Heart right ventricle (tissue), 16 donors: Measurements from ENCODE around the gene LMBR1. TPM values are rescaled to one million over a fixed set of nuclear protein-coding genes. Genes with fewer than 3 reads are reported as not detected.
"Not testable (repeated sequence)": the region's sequence is repeated elsewhere in the genome, so short reads cannot be mapped to it uniquely, and the experiment has no call there.

Source experiments
- ATAC-seq, 8 donors: fragments of 200-7000 bp; cut with Tn5 transposase; one replicate each; pipeline ENCODE4 v1.9.1; 2020; ENCODE audit warnings: mild to moderate bottlenecking in 8 of 8, moderate library complexity in 8 of 8, moderate number of reproducible peaks in 1 of 8
- DNase-seq, 2 donors: peaks; one replicate each; pipeline ENCODE4 v3.0.0-alpha.2; 2020
- H3K27ac ChIP-seq, 10 donors: fragments of 200-600 bp; sonication (generic) in 2 of 10; one replicate each; pipeline versions ENCODE4 v1.5.0 to v1.8.0; 2020 to 2022; ENCODE audit warnings: mild to moderate bottlenecking in 3 of 10
- H3K27me3 ChIP-seq, 7 donors: fragments of 200-600 bp; one replicate each; pipeline ENCODE4 v1.8.0; 2021 to 2022; ENCODE audit warnings: mild to moderate bottlenecking in 2 of 7
- H3K36me3 ChIP-seq, 9 donors: fragments of 200-600 bp; sonication (generic) in 1 of 9; one replicate each; pipeline versions ENCODE4 v1.5.0 to v1.8.0; 2020 to 2022; ENCODE audit warnings: mild to moderate bottlenecking in 2 of 9
- H3K4me1 ChIP-seq, 9 donors: fragments of 200-600 bp; sonication (generic) in 1 of 9; one replicate each; pipeline versions ENCODE4 v1.5.0 to v1.8.0; 2020 to 2022; ENCODE audit warnings: mild to moderate bottlenecking in 4 of 9
- H3K4me3 ChIP-seq, 10 donors: fragments of 200-600 bp; sonication (generic) in 2 of 10; one replicate each; pipeline versions ENCODE4 v1.5.0 to v1.8.0; 2020 to 2022; ENCODE audit warnings: mild to moderate bottlenecking in 7 of 10, moderate library complexity in 2 of 10
- H3K9me3 ChIP-seq, 11 donors: fragments of 200-600 bp in 10 of 11; sonication (generic) in 2 of 11; one replicate each; pipeline versions ENCODE4 v1.5.0 to v1.8.0; 2013 to 2022; ENCODE audit warnings: mild to moderate bottlenecking in 2 of 11, control low read depth in 1 of 11, moderate library complexity in 1 of 11
- CTCF ChIP-seq, 9 donors: fragments of 200-600 bp; sonication (generic) in 2 of 9; IDR thresholded peaks; one replicate each; pipeline versions ENCODE4 v1.5.0 to v1.8.0; 2021 to 2022; ENCODE audit warnings: antibody characterized with exemption in 9 of 9, mild to moderate bottlenecking in 5 of 9, moderate library complexity in 1 of 9
- WGBS, 2 donors: extraction: QIAGEN DNeasy Blood & Tissue Kit; methylation state at CpG; one replicate each; pipeline ENCODE4 v1.1.7; 2013; ENCODE audit warnings: inconsistent platforms in 1 of 2; 5-methylcytosine and 5-hydroxymethylcytosine counted together
- intact Hi-C, 10 donors: fragments of 100-400 bp; cut with DNase I; formaldehyde crosslinking; loops; one replicate each; pipeline versions ENCODE4 v1.11.1 to v1.14.2; 2022
- polyA plus RNA-seq, 2 donors: library from polyadenylated mRNA; stranded (reverse); fragments of 200-250 nt; gene quantifications; one replicate each; pipeline ENCODE4 v1.2.3, GENCODE V29; 2013
- total RNA-seq, 10 donors: library from RNA; stranded (reverse); fragmentation: NEBNext Ultra II Directional in 3 of 10; extraction: Animal tissue kit (Norgen Biotek cat#: 25700) in 3 of 10; gene quantifications; one replicate each; pipeline versions ENCODE4 v1.2.1 to v1.2.4, GENCODE V29; 2021 to 2023
- donor health status: Arrhythmogenic right ventricular cardiomyopathy.
- donor health status: ischemic (EF 13 %, LVEDD 7.1; RV severe dilation, severe dysfunction).
- donor health status: healthy with polysubstance abuse.
- donor health status: DM: no; HTN: yes; CAD: no.
- donor health status: DM: no; HTN: no; CAD: no.
- donor health status: ischemic (EF 25% LVEDD 6.9; RV normal size, moderate dysfunction).
- donor health status: ischemic (EF 25% LVEDD 5.7; RV mildly dilated, moderate dysfunction).
- donor health status: healthy.
- donor health status: DM: yes; HTN: yes; CAD: no.
- donor health status: Ischemic cardiomyopathy.
- donor health status: ischemic (EF 35%, LVEDD 5.7; RV mildly dilated, moderate dysfunction).
- donor health status: nonischemic (EF 11% LVEDD 7.7; RV severe dilation, severe dysfunction).
- donor health status: DM: yes; HTN: yes; CAD: no.
- donor health status: PGD.
- donor health status: ischemic (EF 29% LVEDD 5.4; RV normal size, mild dysfunction).
- donor health status: nonischemic (EF 23%, LVEDD 6.1; RV moderate dilation, normal function).

The LMBR1 gene
- total and polyA plus RNA-seq, 12 donors: 9.0 to 45.5 (median 37.5) TPM

- Histone ChIP-seq H3K36me3 (no peaks in the 10 kb centered on the region), H3K4me3 (no peak overlapping the region), H3K27me3 (peaks cover 6 to 48% (median 37%) of the 10 kb centered on the region in 7 donors), H3K9me3 (no peaks in the 10 kb centered on the region), H3K4me1 (no peaks in the 10 kb centered on the region), H3K27ac (no peak overlapping the region)
- TF ChIP-seq CTCF (IDR thresholded peaks at IDR 0.05): no peak
- intact Hi-C loops: loop anchor here in 1 of 10 donors (10.0 kb wide), 1 partner anchor 46 kb away; the partner anchor contains the start of gene LMBR1
- WGBS, 2 donors: 97 to 98% methylated on average over 57 of the region's 57 CpGs
- ATAC-seq (no peak), DNase-seq (no peak)
These were observed 47.6 kb upstream of the LMBR1 start for GRCh38 chr7:156940421-156941122.

- ATAC-seq, DNase-seq, H3K4me1 ChIP-seq, H3K36me3 ChIP-seq, intact Hi-C loops, H3K4me3 ChIP-seq, H3K9me3 ChIP-seq, H3K27ac ChIP-seq: not testable (repeated sequence)
- 89 to 90% methylated on average over 3 of the region's 3 CpGs for whole genome bisulfite sequencing, 2 donors
- H3K27me3 ChIP-seq: peaks cover 0 to 12% (median 4%) of the 10 kb centered on the region in 7 donors
These were observed 43.8 kb upstream of the LMBR1 start for GRCh38 chr7:156936766-156937165.

- Histone ChIP-seq H3K4me3 (no peak overlapping the region), H3K36me3 (no peaks in the 10 kb centered on the region), H3K27ac (no peak overlapping the region), H3K4me1 (no peaks in the 10 kb centered on the region), H3K9me3 (no peaks in the 10 kb centered on the region), H3K27me3 (peaks cover 0 to 9% (median 3%) of the 10 kb centered on the region in 7 donors)
- no peak for DNase-seq
- no peak for ATAC-seq
- TF ChIP-seq CTCF (IDR thresholded peaks at IDR 0.05): no peak
- WGBS, 2 donors: 83 to 88% methylated on average over 7 of the region's 7 CpGs
- intact Hi-C loops: no loop called here
These were observed 42.3 kb upstream of the LMBR1 start for GRCh38 chr7:156935250-156935649.

- 28 to 36% methylated on average over 7 of the region's 7 CpGs for WGBS, 2 donors
- DNase-seq: no peak
- H3K4me3 ChIP-seq: no peak overlapping the region
- H3K27ac ChIP-seq: no peak overlapping the region
- no peaks in the 10 kb centered on the region for H3K36me3 ChIP-seq
- peaks cover 0 to 10% (median 0%) of the 10 kb centered on the region in 7 donors for H3K27me3 ChIP-seq
- no peak for TF ChIP-seq CTCF (IDR thresholded peaks at IDR 0.05)
- H3K4me1 ChIP-seq: no peaks in the 10 kb centered on the region
- no peaks in the 10 kb centered on the region for H3K9me3 ChIP-seq
- intact Hi-C loops: no loop called here
- no peak for ATAC-seq
These were observed 39.0 kb upstream of the LMBR1 start for GRCh38 chr7:156932006-156932405.
